ENCODE measurements around the gene ASMTL.

The ASMTL gene

GRCh38 chrX:1388651-1389050 lies 64.1 kb downstream of the ASMTL start:
- TF ChIP-seq TOX (CRISPR knock-in tag; IDR thresholded peaks at IDR 0.05; ENCODE audit: borderline replicate concordance): no peak
- no peak for ATAC-seq

GRCh38 chrX:1387141-1387776 lies 65.5 kb downstream of the ASMTL start:
- ATAC-seq: no peak
- TF ChIP-seq CSRNP3 (CRISPR knock-in tag; IDR thresholded peaks at IDR 0.05) (no peak), TCF4 (CRISPR knock-in tag; IDR thresholded peaks at IDR 0.05; ENCODE audit: borderline replicate concordance) (no peak), ARNTL (CRISPR knock-in tag; IDR thresholded peaks at IDR 0.05; ENCODE audit: borderline replicate concordance, low read depth) (no peak)

GRCh38 chrX:1386338-1387127 lies 66.2 kb downstream of the ASMTL start:
- no peak for ATAC-seq
- TF ChIP-seq CREB5 (CRISPR knock-in tag; IDR thresholded peaks at IDR 0.05; ENCODE audit: low read depth): no peak
- no peak for TF ChIP-seq OSR1 (CRISPR knock-in tag; IDR thresholded peaks at IDR 0.05)
- TF ChIP-seq ZNF70 (CRISPR knock-in tag; IDR thresholded peaks at IDR 0.05): no peak
- no peak for TF ChIP-seq ZC3H10 (CRISPR knock-in tag; IDR thresholded peaks at IDR 0.05)
- no peak for TF ChIP-seq ZFP30 (CRISPR knock-in tag; IDR thresholded peaks at IDR 0.05)

GRCh38 chrX:1385253-1386223 lies 67.2 kb downstream of the ASMTL start:
- no peak for ATAC-seq
- TF ChIP-seq ESRRG (CRISPR knock-in tag; IDR thresholded peaks at IDR 0.05) (no peak), POU6F1 (CRISPR knock-in tag; IDR thresholded peaks at IDR 0.05; ENCODE audit: borderline replicate concordance, low read depth) (no peak), ISL1 (CRISPR knock-in tag; IDR thresholded peaks at IDR 0.05) (no peak), RARB (CRISPR knock-in tag; IDR thresholded peaks at IDR 0.05) (no peak), CSRNP3 (CRISPR knock-in tag; IDR thresholded peaks at IDR 0.05) (no peak), CSDC2 (CRISPR knock-in tag; IDR thresholded peaks at IDR 0.05) (no peak), SNAI2 (CRISPR knock-in tag; IDR thresholded peaks at IDR 0.05) (no peak), ZFP3 (CRISPR knock-in tag; IDR thresholded peaks at IDR 0.05) (no peak), ZC3H10 (CRISPR knock-in tag; IDR thresholded peaks at IDR 0.05) (no peak), ARNTL (CRISPR knock-in tag; IDR thresholded peaks at IDR 0.05; ENCODE audit: borderline replicate concordance, low read depth) (no peak), TOX (CRISPR knock-in tag; IDR thresholded peaks at IDR 0.05; ENCODE audit: borderline replicate concordance) (no peak), PPARA (CRISPR knock-in tag; IDR thresholded peaks at IDR 0.05; ENCODE audit: borderline replicate concordance) (no peak), PATZ1 (CRISPR knock-in tag; IDR thresholded peaks at IDR 0.05; ENCODE audit: borderline replicate concordance) (no peak)
